ENCODE measurements around the gene C3orf22. TPM values are rescaled to one million over a fixed set of nuclear protein-coding genes. Genes with fewer than 3 reads are reported as not detected.

The C3orf22 gene
- total RNA-seq, 1 experiment from 2014 or later, result not detected

DNA sequence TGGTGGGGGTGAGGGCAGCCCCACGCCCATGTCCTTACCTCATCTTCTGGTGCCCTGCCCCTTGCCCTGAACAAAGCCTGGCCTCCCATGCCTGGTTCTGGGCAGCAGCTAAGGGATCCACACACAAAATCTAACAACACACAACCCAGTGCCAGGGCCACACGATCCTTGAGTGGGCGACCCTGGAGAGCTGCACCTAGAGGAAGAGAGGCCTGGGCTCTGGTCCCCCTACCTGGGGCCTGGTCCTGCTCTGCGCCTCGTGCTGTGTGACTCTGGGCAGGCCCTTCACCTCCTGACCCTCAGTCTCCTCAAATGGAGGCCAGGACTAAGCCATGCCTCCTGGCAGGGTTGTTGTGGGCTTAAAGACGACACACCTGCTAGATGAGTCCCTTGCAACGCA is 20.0 kb upstream of the C3orf22 start:
- Histone ChIP-seq H4K20me1 (ENCODE audit: insufficient read depth) (no peaks in the 10 kb centered on the region), H3K27me3 (ENCODE audit: insufficient read depth, low read depth) (peaks cover 37% of the 10 kb centered on the region), H3K4me1 (replicated peaks; ENCODE audit: insufficient read depth) (0 out of 2 replicates have a peak, but pooled peaks cover under 1% of the 10 kb centered on the region), H2AFZ (no peak overlapping the region), H3K79me2 (ENCODE audit: low read depth) (no peaks in the 10 kb centered on the region), H3K4me2 (no peak overlapping the region), H3K9me2 (ENCODE audit: insufficient read depth) (no peaks in the 10 kb centered on the region), H3K36me3 (ENCODE audit: low read depth) (no peaks in the 10 kb centered on the region), H3K4me3 (no peak overlapping the region), H3K27ac (no peak overlapping the region), H3K9me3 (ENCODE audit: insufficient read depth, low read depth) (no peaks in the 10 kb centered on the region), H3F3A (ENCODE audit: insufficient read depth, low read depth) (no peaks in the 10 kb centered on the region)
- CTCF ChIA-PET, result no interaction called here
- intact Hi-C loops (cut with micrococcal nuclease; ENCODE audit: unreplicated experiment), result no loop called here
- POLR2A ChIA-PET (ENCODE audit: unreplicated experiment), result no interaction called here
- no TSS peak for BruUV-seq (replicated peaks)
- no peak for TF ChIP-seq CTCF (conservative IDR thresholded peaks at IDR 0.05)
- no peak for TF ChIP-seq EZH2 (IDR thresholded peaks at IDR 0.05; ENCODE audit: low read depth)
- DNase-seq, result no peak

DNA sequence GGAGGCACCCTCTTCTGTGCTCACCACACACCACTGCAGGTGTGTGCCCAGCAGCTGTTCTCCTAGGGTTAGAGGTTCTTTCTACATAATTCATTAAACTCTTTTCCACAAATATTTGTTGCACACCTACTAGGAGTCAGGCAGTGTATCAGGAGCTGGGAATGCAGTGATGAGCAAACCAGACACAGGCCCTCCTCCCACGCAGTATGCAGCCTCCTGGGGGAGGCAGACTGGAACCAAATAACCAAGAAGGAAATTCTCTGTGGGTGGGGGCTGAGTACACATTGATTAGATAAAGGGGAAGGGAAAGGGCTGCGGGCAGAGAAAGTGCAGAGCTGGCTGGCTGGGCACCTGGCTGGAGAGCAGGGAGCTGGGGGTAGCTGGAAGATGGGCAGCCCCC is 18.5 kb upstream of the C3orf22 start:
- Histone ChIP-seq H2AFZ (no peak overlapping the region), H3K4me2 (no peak overlapping the region), H3K9me2 (ENCODE audit: insufficient read depth) (no peaks in the 10 kb centered on the region), H3K27me3 (ENCODE audit: insufficient read depth, low read depth) (peaks cover 26% of the 10 kb centered on the region), H4K20me1 (ENCODE audit: insufficient read depth) (no peaks in the 10 kb centered on the region), H3K4me3 (no peak overlapping the region), H3K4me1 (replicated peaks; ENCODE audit: insufficient read depth) (0 out of 2 replicates have a peak, but pooled peaks cover 6% of the 10 kb centered on the region), H3K27ac (no peak overlapping the region), H3K79me2 (ENCODE audit: low read depth) (no peaks in the 10 kb centered on the region), H3K9me3 (ENCODE audit: insufficient read depth, low read depth) (no peaks in the 10 kb centered on the region), H3K36me3 (ENCODE audit: low read depth) (no peaks in the 10 kb centered on the region), H3F3A (ENCODE audit: insufficient read depth, low read depth) (no peaks in the 10 kb centered on the region)
- no TSS peak for BruUV-seq (replicated peaks)
- ChIA-PET CTCF (no interaction called here), POLR2A (ENCODE audit: unreplicated experiment) (no interaction called here)
- intact Hi-C loops (cut with micrococcal nuclease; ENCODE audit: unreplicated experiment), result no loop called here
- no peak for TF ChIP-seq EZH2 (IDR thresholded peaks at IDR 0.05; ENCODE audit: low read depth)
- no peak for TF ChIP-seq CTCF (conservative IDR thresholded peaks at IDR 0.05)
- no peak for DNase-seq

GRCh38 chr3:126573492-126574117 is 14.9 kb upstream of the C3orf22 start:
- no peaks in the 10 kb centered on the region for H3K36me3 ChIP-seq (ENCODE audit: low read depth)
- H3K27me3 ChIP-seq (ENCODE audit: insufficient read depth, low read depth), result no peaks in the 10 kb centered on the region; the same call in 1 of the 2 replicates
- H4K20me1 ChIP-seq (ENCODE audit: insufficient read depth), result no peaks in the 10 kb centered on the region
- CTCF ChIA-PET, result no interaction called here
- no peaks in the 10 kb centered on the region for H3K79me2 ChIP-seq (ENCODE audit: low read depth)
- H2AFZ ChIP-seq, result peak overlapping the region; percentile 42; the same call in 1 of the 2 replicates
- H3K4me1 ChIP-seq (replicated peaks; ENCODE audit: insufficient read depth), result 0 out of 2 replicates have a peak, but pooled peaks cover 6% of the 10 kb centered on the region
- TF ChIP-seq EZH2 (IDR thresholded peaks at IDR 0.05; ENCODE audit: low read depth), result no peak
- H3F3A ChIP-seq (ENCODE audit: insufficient read depth, low read depth), result no peaks in the 10 kb centered on the region
- H3K4me2 ChIP-seq, result peak overlapping the region; percentile 68
- peak overlapping the region; percentile 33; the same call in 1 of the 2 replicates for H3K4me3 ChIP-seq
- no peak overlapping the region for H3K27ac ChIP-seq
- POLR2A ChIA-PET (ENCODE audit: unreplicated experiment), result no interaction called here
- intact Hi-C loops (cut with micrococcal nuclease; ENCODE audit: unreplicated experiment), result no loop called here
- BruUV-seq (replicated peaks), result no TSS peak
- DNase-seq, result peak in 1 of 2 experiments; percentile 49
- H3K9me2 ChIP-seq (ENCODE audit: insufficient read depth), result no peaks in the 10 kb centered on the region
- H3K9me3 ChIP-seq (ENCODE audit: insufficient read depth, low read depth), result no peaks in the 10 kb centered on the region

GRCh38 chr3:126571078-126571477 is 12.3 kb upstream of the C3orf22 start:
- no peak overlapping the region for H3K4me2 ChIP-seq
- H4K20me1 ChIP-seq (ENCODE audit: insufficient read depth), result no peaks in the 10 kb centered on the region
- 0 out of 2 replicates have a peak, but pooled peaks cover 6% of the 10 kb centered on the region for H3K4me1 ChIP-seq (replicated peaks; ENCODE audit: insufficient read depth)
- peaks cover 3% of the 10 kb centered on the region; the same call in 1 of the 2 replicates for H3K27me3 ChIP-seq (ENCODE audit: insufficient read depth, low read depth)
- no peaks in the 10 kb centered on the region for H3F3A ChIP-seq (ENCODE audit: insufficient read depth, low read depth)
- H2AFZ ChIP-seq, result no peak overlapping the region
- no peak overlapping the region for H3K27ac ChIP-seq
- H3K4me3 ChIP-seq, result no peak overlapping the region
- intact Hi-C loops (cut with micrococcal nuclease; ENCODE audit: unreplicated experiment), result no loop called here
- BruUV-seq (replicated peaks), result no TSS peak
- no peaks in the 10 kb centered on the region for H3K79me2 ChIP-seq (ENCODE audit: low read depth)
- no peak for TF ChIP-seq EZH2 (IDR thresholded peaks at IDR 0.05; ENCODE audit: low read depth)
- TF ChIP-seq CTCF (conservative IDR thresholded peaks at IDR 0.05), result no peak
- no peaks in the 10 kb centered on the region for H3K9me3 ChIP-seq (ENCODE audit: insufficient read depth, low read depth)
- H3K36me3 ChIP-seq (ENCODE audit: low read depth), result no peaks in the 10 kb centered on the region
- CTCF ChIA-PET, result no interaction called here
- POLR2A ChIA-PET (ENCODE audit: unreplicated experiment), result no interaction called here
- no peaks in the 10 kb centered on the region for H3K9me2 ChIP-seq (ENCODE audit: insufficient read depth)
- DNase-seq, result no peak
